Ectodermal cell (in vitro differentiated cells): ENCODE data around the gene IGIP.

Experiments
- H3K27ac ChIP-seq: 2 replicates; pipeline ENCODE4 v1.7.0; 2013; ENCODE audit warnings: mild to moderate bottlenecking, low read depth, low read length; ENCODE audit not compliant: insufficient read depth, poor library complexity, severe bottlenecking
- H3K27me3 ChIP-seq: 2 replicates; pipeline ENCODE4 v1.7.0; 2013; ENCODE audit warnings: mild to moderate bottlenecking, low read length; ENCODE audit not compliant: insufficient read depth, control insufficient read depth, poor library complexity, severe bottlenecking
- H3K36me3 ChIP-seq: one replicate; pipeline ENCODE4 v1.7.0; 2013; ENCODE audit warnings: low read length; ENCODE audit not compliant: control insufficient read depth, insufficient read depth
- H3K4me1 ChIP-seq: one replicate; pipeline ENCODE4 v1.7.0; 2013; ENCODE audit warnings: low read length; ENCODE audit not compliant: control insufficient read depth, insufficient read depth
- H3K4me3 ChIP-seq: 2 replicates; pipeline ENCODE4 v1.7.0; 2013; ENCODE audit warnings: low read depth, low read length, control low read depth; ENCODE audit not compliant: insufficient read depth
- H3K9me3 ChIP-seq: 2 replicates; pipeline ENCODE4 v1.7.0; 2013; ENCODE audit warnings: mild to moderate bottlenecking, low read length, moderate library complexity; ENCODE audit not compliant: control insufficient read depth
- WGBS, 2 experiments: methylation state at CpG; one replicate each; pipeline ENCODE4 v1.1.7; 2013; ENCODE audit warnings: missing lambda C conversion rate in 2 of 2; 5-methylcytosine and 5-hydroxymethylcytosine counted together

IGIP gene

DNA sequence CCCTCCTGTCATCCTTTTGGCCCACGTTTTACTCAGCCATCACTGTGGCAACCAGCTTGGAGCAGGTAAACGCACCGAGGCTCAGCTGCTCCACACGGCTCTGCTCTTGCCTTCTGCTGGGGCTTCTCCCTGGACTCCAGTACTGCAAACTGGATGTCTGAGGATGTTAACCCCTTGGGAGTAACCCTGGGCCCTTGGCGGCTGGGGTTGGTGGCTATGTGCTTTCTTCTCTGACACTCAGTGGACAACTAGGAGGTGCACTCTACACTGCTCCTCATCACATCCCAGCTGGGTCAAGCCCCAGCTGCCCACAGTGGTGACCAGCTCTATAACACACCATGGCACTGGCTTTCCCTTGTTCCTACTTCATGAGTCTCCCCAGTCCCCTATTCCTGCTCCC lies 37.0 kb downstream of the IGIP start:
- no peaks in the 10 kb centered on the region for H3K4me1 ChIP-seq
- no peak overlapping the region for H3K4me3 ChIP-seq
- H3K9me3 ChIP-seq = no peaks in the 10 kb centered on the region
- no peak overlapping the region for H3K27ac ChIP-seq
- 85 to 86% methylated on average over 5 of the region's 5 CpGs for WGBS, 2 experiments
- peaks cover 4% of the 10 kb centered on the region for H3K27me3 ChIP-seq
- no peaks in the 10 kb centered on the region for H3K36me3 ChIP-seq

GRCh38 chr5:140165101-140165922 lies 39.6 kb downstream of the IGIP start:
- H3K4me3 ChIP-seq = no peak overlapping the region
- H3K9me3 ChIP-seq = no peaks in the 10 kb centered on the region
- no peaks in the 10 kb centered on the region for H3K4me1 ChIP-seq
- 85 to 88% methylated on average over 5 of the region's 5 CpGs for WGBS, 2 experiments
- H3K36me3 ChIP-seq = no peaks in the 10 kb centered on the region
- peaks cover 3% of the 10 kb centered on the region for H3K27me3 ChIP-seq
- H3K27ac ChIP-seq = no peak overlapping the region

DNA sequence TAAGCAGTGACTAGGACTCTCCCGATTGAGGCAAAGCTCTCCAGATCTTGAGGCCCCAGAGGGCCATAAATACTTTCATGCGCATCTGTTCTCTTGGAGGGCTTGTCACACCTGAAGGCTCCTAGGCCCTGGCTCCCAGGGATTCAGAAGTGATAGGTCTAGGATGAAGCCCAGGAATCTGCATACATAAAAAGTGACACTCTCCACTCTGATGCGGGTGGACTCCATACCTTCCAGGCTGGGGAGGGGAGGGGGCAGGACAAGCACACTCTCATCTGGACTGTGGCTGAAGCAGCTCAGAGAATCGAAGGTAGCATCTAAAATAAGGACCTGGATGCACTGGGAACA lies 40.2 kb downstream of the IGIP start:
- no peaks in the 10 kb centered on the region for H3K27me3 ChIP-seq
- H3K4me3 ChIP-seq = no peak overlapping the region
- H3K36me3 ChIP-seq = no peaks in the 10 kb centered on the region
- H3K27ac ChIP-seq = no peak overlapping the region
- H3K4me1 ChIP-seq = no peaks in the 10 kb centered on the region
- H3K9me3 ChIP-seq = no peaks in the 10 kb centered on the region
- 76 to 84% methylated on average over 4 of the region's 4 CpGs for WGBS, 2 experiments

DNA sequence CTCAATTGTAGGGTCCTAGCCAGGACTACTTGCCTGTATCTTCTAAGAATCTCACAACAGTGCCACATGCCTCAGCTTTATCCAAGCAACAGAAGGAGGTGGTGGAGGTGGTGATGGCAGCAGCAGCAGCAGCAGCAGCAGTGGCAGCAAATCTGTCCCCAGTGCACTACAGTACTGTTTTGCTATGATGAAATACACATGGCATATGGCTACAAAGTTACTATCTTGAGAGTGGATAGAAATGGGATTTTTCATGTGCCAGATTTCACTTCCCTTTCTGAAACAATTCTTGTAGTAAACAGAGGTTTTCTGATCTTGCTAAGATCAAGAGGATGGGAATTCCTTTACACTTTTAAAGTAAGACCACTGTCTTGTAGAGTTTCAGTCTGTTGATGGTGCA lies 41.2 kb downstream of the IGIP start:
- no peak overlapping the region for H3K27ac ChIP-seq
- H3K36me3 ChIP-seq = no peaks in the 10 kb centered on the region
- H3K4me1 ChIP-seq = no peaks in the 10 kb centered on the region
- no peaks in the 10 kb centered on the region for H3K9me3 ChIP-seq
- H3K4me3 ChIP-seq = no peak overlapping the region
- H3K27me3 ChIP-seq = no peaks in the 10 kb centered on the region

DNA sequence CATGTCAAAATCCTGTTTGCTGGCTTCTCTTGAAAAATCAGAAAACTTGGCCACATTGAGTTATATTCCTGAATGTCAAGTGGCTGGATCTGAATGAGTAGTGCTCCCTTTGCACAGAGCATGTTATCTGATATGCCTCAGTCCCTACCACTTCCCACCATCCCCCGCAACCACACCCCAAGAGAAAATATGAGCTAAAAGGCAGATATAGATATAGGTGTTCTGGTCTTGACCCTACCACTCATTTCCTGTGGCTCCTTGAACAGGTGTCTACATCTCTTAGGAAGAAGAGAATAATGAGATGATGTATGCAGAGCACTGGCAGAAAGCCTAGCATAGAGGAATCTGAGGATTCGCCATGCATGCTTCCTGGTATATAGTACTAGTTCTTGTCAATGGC lies 42.6 kb downstream of the IGIP start:
- Histone ChIP-seq H3K9me3 (no peaks in the 10 kb centered on the region), H3K4me3 (no peak overlapping the region), H3K27me3 (peaks cover 3% of the 10 kb centered on the region), H3K27ac (no peak overlapping the region), H3K36me3 (no peaks in the 10 kb centered on the region), H3K4me1 (no peaks in the 10 kb centered on the region)
- WGBS, 2 experiments = 85 to 92% methylated on average over 1 to 2 of the region's 2 CpGs

DNA sequence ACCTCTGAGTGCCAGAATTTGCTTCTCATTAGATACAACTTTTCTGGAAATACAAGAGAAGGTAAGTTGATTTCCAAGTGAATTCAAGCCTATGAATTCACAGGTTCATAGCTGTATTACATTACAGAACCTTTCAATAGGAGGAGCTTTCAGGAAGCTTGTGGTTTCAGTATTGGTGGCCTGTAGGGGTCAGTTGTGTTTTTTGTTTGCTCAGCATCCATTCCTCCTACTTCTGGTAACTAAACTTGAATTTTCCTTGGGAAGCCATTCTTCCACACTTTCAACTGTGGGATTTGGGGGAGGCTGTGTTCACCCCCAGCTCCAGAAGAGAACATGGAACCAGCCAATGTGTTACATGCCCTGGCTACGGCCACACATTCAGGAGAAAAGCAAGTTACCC lies 43.7 kb downstream of the IGIP start:
- Histone ChIP-seq H3K4me3 (no peak overlapping the region), H3K27me3 (peaks cover 9% of the 10 kb centered on the region), H3K27ac (no peak overlapping the region), H3K4me1 (peaks cover 2% of the 10 kb centered on the region), H3K36me3 (no peaks in the 10 kb centered on the region), H3K9me3 (no peaks in the 10 kb centered on the region)
- WGBS, 2 experiments = 91 to 93% methylated on average over 1 of the region's 1 CpG

- Histone ChIP-seq H3K9me3 (no peaks in the 10 kb centered on the region), H3K36me3 (no peaks in the 10 kb centered on the region), H3K4me3 (no peak overlapping the region), H3K4me1 (peaks cover 9% of the 10 kb centered on the region), H3K27ac (no peak overlapping the region), H3K27me3 (peaks cover 9% of the 10 kb centered on the region)
- 85 to 88% methylated on average over 2 of the region's 2 CpGs for WGBS, 2 experiments
Observed at GRCh38 chr5:140172483-140172882, 46.7 kb downstream of the IGIP start.

DNA sequence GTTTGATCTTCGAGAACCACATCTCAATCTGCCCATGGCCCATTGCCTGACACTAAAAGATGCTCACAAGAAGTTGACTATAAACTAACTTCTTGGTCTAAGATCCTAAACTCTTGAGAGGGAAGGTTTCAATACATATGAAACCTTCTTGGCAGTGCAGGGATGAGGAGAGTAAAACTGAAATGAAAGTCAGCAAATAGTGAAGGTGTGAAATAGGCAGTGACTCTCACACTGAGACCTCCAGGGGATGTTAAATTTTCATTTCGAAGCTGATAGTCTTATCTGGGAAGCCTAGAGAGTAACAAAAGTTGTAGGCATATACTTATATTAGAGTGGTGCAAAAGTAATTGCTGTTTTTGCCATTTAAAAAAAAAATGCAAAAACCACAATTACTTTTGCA lies 48.3 kb downstream of the IGIP start:
- 93 to 94% methylated on average over 2 of the region's 2 CpGs for WGBS, 2 experiments
- Histone ChIP-seq H3K27me3 (peaks cover 9% of the 10 kb centered on the region), H3K27ac (no peak overlapping the region), H3K4me1 (peaks cover 9% of the 10 kb centered on the region), H3K4me3 (no peak overlapping the region), H3K36me3 (no peaks in the 10 kb centered on the region), H3K9me3 (no peaks in the 10 kb centered on the region)

DNA sequence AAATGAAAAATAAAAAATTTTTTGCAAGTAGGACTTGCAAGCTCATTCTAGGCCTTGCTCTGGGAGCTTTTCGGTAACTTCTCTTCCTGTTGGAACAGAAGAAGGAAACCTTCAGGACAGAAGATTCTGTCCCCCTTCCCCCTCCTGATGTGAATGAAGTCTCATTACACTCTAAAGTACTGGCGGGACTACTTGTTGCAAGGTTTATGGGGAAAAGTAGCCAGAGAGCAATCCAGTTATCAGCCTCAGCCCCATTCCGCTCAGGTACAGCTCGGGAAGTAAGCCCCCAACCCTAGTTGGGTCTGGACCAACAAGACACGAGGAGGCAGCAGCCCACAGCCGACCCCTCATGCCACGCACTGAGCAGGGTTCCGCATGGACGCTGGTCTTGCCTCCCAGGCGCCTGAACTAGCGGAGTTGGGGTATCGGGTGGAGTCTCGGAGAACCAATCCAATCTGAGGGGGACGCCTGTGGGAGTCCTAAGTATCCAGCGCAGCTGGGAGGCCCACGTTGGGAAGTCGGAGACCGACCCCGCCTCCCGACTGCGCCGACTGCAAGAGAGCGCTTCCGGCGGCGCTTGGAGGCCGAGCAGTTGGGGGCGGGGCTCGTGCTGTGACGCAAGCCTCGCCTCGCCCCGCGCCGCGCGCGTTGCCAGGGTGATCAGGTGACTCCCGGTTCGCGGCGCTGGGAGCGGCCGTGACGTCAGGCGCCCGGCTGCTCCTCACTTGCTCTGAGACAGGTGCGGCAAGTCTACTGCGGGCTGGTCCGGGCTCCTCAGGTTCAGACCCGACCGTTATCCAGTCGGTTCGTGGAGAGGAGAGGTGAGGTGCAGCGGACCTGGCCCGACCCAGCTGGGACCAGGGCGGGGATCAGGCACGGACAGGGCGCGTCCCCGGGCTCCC lies 49.0 kb downstream of the IGIP start, which contains the start of gene CYSTM1:
Gene CYSTM1 (plus strand): TSS at position 724 of the 902 bp plus-strand sequence. CDS start 19,278 bp downstream, outside the sequence.
- no peaks in the 10 kb centered on the region for H3K36me3 ChIP-seq
- H3K4me1 ChIP-seq = peaks cover 9% of the 10 kb centered on the region
- 3% methylated on average over 61 of the region's 61 CpGs for WGBS, 2 experiments
- H3K4me3 ChIP-seq = peak within 1 kb of the TSS; percentile 98
- no peaks in the 10 kb centered on the region for H3K9me3 ChIP-seq
- peak within 1 kb of the TSS; percentile 91 for H3K27ac ChIP-seq
- H3K27me3 ChIP-seq = peaks cover 9% of the 10 kb centered on the region

- no peaks in the 10 kb centered on the region for H3K9me3 ChIP-seq
- H3K4me1 ChIP-seq = peaks cover 11% of the 10 kb centered on the region
- H3K27ac ChIP-seq = peak overlapping the region; percentile 91
- peaks cover 9% of the 10 kb centered on the region for H3K27me3 ChIP-seq
- no peaks in the 10 kb centered on the region for H3K36me3 ChIP-seq
- H3K4me3 ChIP-seq = peak overlapping the region; percentile 98
- 0 to 1% methylated on average over 58 of the region's 58 CpGs for WGBS, 2 experiments
Observed at GRCh38 chr5:140175367-140176030, 49.8 kb downstream of the IGIP start.
